M059J (cell line): ENCODE data around the gene ZNF136. TPM values are rescaled to one million over a fixed set of nuclear protein-coding genes. Genes with fewer than 3 reads are reported as not detected.
A peak's percentile ranks its signal among the peaks of the same experiment; 100 is the strongest.

Experiments used
- DNase-seq: peaks from one replicate; pipeline ENCODE4 v3.0.0-alpha.2; 2012; ENCODE audit warnings: low read depth
- total RNA-seq: library from RNA; depleted of rRNA; stranded (reverse); fragments of >200 nt; shearing (Covaris generic); gene quantifications from 2 replicates; pipeline ENCODE4 v1.2.3, GENCODE V29; 2014; rRNA removed

ZNF136 gene
- total RNA-seq, 1 experiment from 2014 or later: 5.8 TPM

- DNase-seq: no peak
Measured at GRCh38 chr19:12194827-12195731, 32.2 kb downstream of the ZNF136 start.

GRCh38 chr19:12198136-12198535, 35.2 kb downstream of the ZNF136 start:
- DNase-seq: no peak

GRCh38 chr19:12199757-12200419, 37.0 kb downstream of the ZNF136 start:
- DNase-seq: no peak

DNA sequence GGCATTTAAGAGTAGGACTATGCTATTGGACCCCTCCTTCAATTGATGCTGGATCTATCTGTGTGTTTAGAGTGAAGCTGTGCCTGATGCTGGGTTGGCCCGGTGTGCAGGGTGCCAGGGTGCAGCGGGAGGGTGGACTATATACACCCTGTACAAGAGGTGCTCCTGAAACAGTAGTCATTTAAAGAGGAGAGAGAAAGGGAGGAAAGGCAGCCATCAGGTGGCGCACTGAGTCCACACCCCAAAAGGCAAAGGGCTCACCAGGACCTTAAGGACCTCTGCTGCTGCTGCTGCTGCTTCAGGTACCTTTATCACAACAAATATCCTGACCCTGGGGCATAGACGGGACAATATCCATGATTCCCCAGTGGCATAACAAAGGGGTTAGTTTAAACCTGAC, 39.4 kb downstream of the ZNF136 start:
- no peak for DNase-seq

GRCh38 chr19:12205296-12205695, 42.4 kb downstream of the ZNF136 start:
- DNase-seq: no peak

DNA sequence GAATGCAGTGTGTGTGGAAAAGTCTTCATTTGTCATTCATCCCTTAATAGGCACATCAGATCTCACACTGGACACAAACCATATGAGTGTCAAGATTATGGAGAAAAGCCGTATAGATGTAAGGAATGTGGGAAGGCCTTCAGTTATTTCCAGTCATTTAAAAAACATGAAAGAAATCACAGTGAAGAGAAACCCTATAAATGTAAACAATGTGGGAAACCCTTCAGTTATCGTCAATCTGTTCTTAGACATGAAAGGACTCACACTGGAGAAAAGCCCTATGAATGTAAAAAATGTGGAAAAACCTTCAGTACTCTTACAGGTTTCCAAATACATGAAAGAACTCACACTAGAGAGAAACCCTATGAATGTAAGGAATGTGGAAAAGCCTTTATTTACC, 45.3 kb downstream of the ZNF136 start:
- no peak for DNase-seq

GRCh38 chr19:12217332-12217731, 54.4 kb downstream of the ZNF136 start:
- no peak for DNase-seq

DNA sequence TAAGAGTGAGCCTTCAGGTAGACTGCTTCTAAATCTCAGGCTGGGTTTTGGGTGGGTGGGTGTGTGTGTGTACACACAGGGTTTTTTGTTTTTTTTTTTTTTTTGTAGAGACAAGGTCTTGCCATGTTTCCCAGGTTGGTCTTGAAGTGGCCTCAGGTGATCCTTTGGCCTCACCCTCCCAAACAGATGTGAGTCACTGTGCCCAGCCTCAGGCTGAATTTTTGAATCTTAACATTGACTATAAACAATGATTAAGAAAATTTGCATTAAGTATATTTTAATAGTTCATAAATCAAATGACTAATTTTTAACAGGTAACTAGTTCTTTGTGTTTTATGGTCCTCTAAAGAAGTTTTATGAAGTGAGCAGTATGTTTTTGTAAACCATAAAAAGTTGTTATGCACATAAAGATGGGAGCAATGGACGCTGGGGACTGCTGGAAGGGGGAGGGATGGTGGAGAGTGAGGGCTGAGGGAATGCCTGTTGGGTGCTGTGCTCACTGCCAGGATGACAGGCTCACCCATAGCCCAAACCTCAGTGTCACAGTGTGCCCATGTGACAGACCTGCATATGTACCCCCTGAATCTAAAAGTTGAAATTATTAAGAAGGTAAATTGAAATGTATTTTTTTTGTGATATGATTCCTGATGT, 60.2 kb downstream of the ZNF136 start:
- peak; percentile 42 for DNase-seq

- DNase-seq: peak; percentile 39
Measured at GRCh38 chr19:12224676-12225075, 61.8 kb downstream of the ZNF136 start.

DNA sequence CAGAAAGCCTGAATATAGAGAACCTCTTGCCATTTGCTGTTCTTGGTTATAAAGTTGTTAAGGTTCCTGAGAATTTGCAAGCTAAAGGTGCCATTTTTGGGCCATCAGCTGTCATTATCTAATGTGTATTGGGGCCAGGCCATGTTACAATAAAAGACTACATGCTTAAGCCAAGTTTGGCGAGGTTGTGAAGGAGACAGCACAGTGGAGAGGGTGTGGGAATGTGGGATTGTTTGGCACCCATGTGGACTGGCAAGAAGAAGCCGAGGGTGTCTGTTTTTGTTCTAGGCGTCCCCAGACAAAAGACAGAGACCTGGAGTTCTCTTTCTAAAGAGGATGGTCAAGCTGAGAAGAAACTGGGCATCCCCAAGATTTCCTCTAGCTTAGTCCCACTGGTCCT, 67.1 kb downstream of the ZNF136 start:
- no peak for DNase-seq

- DNase-seq: no peak
Measured at GRCh38 chr19:12230751-12231733, 68.1 kb downstream of the ZNF136 start.

- no peak for DNase-seq
Measured at GRCh38 chr19:12232961-12233360, 70.1 kb downstream of the ZNF136 start.

GRCh38 chr19:12237143-12237839, 74.4 kb downstream of the ZNF136 start:
- DNase-seq: no peak

Other genes with a start within 250 kb of the ZNF136 start
- gene ZNF700, start 238.0 kb upstream of the ZNF136 start, total RNA-seq: 7.7 and 16.4 TPM in 2 replicates
- 0.76 and 2.4 TPM in 2 replicates for gene ZNF763, start 198.1 kb upstream of the ZNF136 start, total RNA-seq
- 3.4 and 7.4 TPM in 2 replicates for gene ZNF433, start 127.4 kb upstream of the ZNF136 start, total RNA-seq
- 0.74 and 1.1 TPM in 2 replicates for gene ZNF878, start 110.1 kb upstream of the ZNF136 start, total RNA-seq
- 2.5 and 3.9 TPM in 2 replicates for gene ZNF844, start 98.4 kb upstream of the ZNF136 start, total RNA-seq
- 1.6 and 12.0 TPM in 2 replicates for gene ZNF20, start 22.7 kb upstream of the ZNF136 start, total RNA-seq
- 6.6 and 17.6 TPM in 2 replicates for gene ZNF625, start 6.4 kb upstream of the ZNF136 start, total RNA-seq
- gene ZNF44, start 131.8 kb downstream of the ZNF136 start, total RNA-seq: 4.2 and 11.5 TPM in 2 replicates
- gene ZNF563, start 170.5 kb downstream of the ZNF136 start, total RNA-seq: 0.42 and 5.0 TPM in 2 replicates
- gene ZNF442, start 202.6 kb downstream of the ZNF136 start, total RNA-seq: 2.8 and 3.8 TPM in 2 replicates
- 2.3 and 6.1 TPM in 2 replicates for gene ZNF799, start 238.2 kb downstream of the ZNF136 start, total RNA-seq